SW480 (cell line): ENCODE measurements around the gene TECPR1.

ENCODE experiments used
- DNase-seq: peaks from one replicate; pipeline ENCODE4 v3.0.0-alpha.2; 2016; ENCODE audit warnings: low spot score

Gene TECPR1

GRCh38 chr7:98211676-98212531, 40.1 kb downstream of the TECPR1 start:
- peak; percentile 39 for DNase-seq

GRCh38 chr7:98211221-98211675, 40.8 kb downstream of the TECPR1 start, which contains the start of gene BHLHA15:
Gene BHLHA15 (plus strand): TSS chr7:98211439. CDS start chr7:98212310, 871 bp downstream.
- peak; percentile 59 for DNase-seq

- peak; percentile 38 for DNase-seq
Measured at GRCh38 chr7:98210513-98211220, 41.4 kb downstream of the TECPR1 start.

- DNase-seq = no peak
Measured at GRCh38 chr7:98209166-98209920, 42.7 kb downstream of the TECPR1 start.

- no peak for DNase-seq
Measured at GRCh38 chr7:98206451-98207330, 45.3 kb downstream of the TECPR1 start.

- no peak for DNase-seq
Measured at GRCh38 chr7:98205162-98205845, 46.7 kb downstream of the TECPR1 start.

- no peak for DNase-seq
Measured at GRCh38 chr7:98204670-98205069, 47.4 kb downstream of the TECPR1 start.

- no peak for DNase-seq
Measured at GRCh38 chr7:98203964-98204605, 47.9 kb downstream of the TECPR1 start.

GRCh38 chr7:98203261-98203963, 48.6 kb downstream of the TECPR1 start:
- no peak for DNase-seq

- DNase-seq = peak; percentile 91
Measured at GRCh38 chr7:98202367-98203195, 49.5 kb downstream of the TECPR1 start.

GRCh38 chr7:98200364-98200763, 51.7 kb downstream of the TECPR1 start:
- no peak for DNase-seq

GRCh38 chr7:98199131-98199530, 52.9 kb downstream of the TECPR1 start:
- DNase-seq = no peak

- no peak for DNase-seq
Measured at GRCh38 chr7:98196706-98197605, 55.1 kb downstream of the TECPR1 start.

GRCh38 chr7:98194672-98195457, 57.2 kb downstream of the TECPR1 start:
- no peak for DNase-seq

GRCh38 chr7:98194186-98194585, 57.8 kb downstream of the TECPR1 start:
- DNase-seq = no peak

- DNase-seq = no peak
Measured at GRCh38 chr7:98193474-98194180, 58.4 kb downstream of the TECPR1 start.
